HPDE6-E6E7 (cell line): ENCODE results near the gene SLC25A21.
A peak's percentile ranks its signal among the peaks of the same experiment; 100 is the strongest.

Experiments used
- DNase-seq: peaks from one replicate; pipeline ENCODE4 v3.0.0; 2011; ENCODE audit warnings: missing footprints; ENCODE audit errors: extremely low spot score

The SLC25A21 gene

GRCh38 chr14:36767603-36768281 lies 404.7 kb downstream of the SLC25A21 start:
- peak; percentile 87 for DNase-seq

GRCh38 chr14:36766974-36767373 lies 405.4 kb downstream of the SLC25A21 start:
- DNase-seq, result no peak

GRCh38 chr14:36757734-36758601 lies 414.4 kb downstream of the SLC25A21 start:
- DNase-seq, result no peak

GRCh38 chr14:36756226-36756625 lies 416.2 kb downstream of the SLC25A21 start:
- no peak for DNase-seq

GRCh38 chr14:36755756-36756155 lies 416.6 kb downstream of the SLC25A21 start:
- DNase-seq, result no peak

GRCh38 chr14:36751920-36752319 lies 420.5 kb downstream of the SLC25A21 start:
- DNase-seq, result no peak

- peak; percentile 35 for DNase-seq
Measured at GRCh38 chr14:36751106-36751505, 421.3 kb downstream of the SLC25A21 start.

GRCh38 chr14:36750244-36750643 lies 422.2 kb downstream of the SLC25A21 start:
- no peak for DNase-seq

- no peak for DNase-seq
Measured at GRCh38 chr14:36748610-36749213, 423.7 kb downstream of the SLC25A21 start.

GRCh38 chr14:36747411-36748184 lies 424.8 kb downstream of the SLC25A21 start:
- peak; percentile 32 for DNase-seq

- DNase-seq, result no peak
Measured at GRCh38 chr14:36746872-36747271, 425.5 kb downstream of the SLC25A21 start.

GRCh38 chr14:36741858-36742257 lies 430.5 kb downstream of the SLC25A21 start:
- no peak for DNase-seq

GRCh38 chr14:36738269-36738668 lies 434.1 kb downstream of the SLC25A21 start:
- DNase-seq, result no peak

- DNase-seq, result no peak
Measured at GRCh38 chr14:36726128-36726527, 446.3 kb downstream of the SLC25A21 start.

- DNase-seq, result no peak
Measured at GRCh38 chr14:36724162-36724561, 448.2 kb downstream of the SLC25A21 start.

GRCh38 chr14:36723530-36723929 lies 448.9 kb downstream of the SLC25A21 start:
- DNase-seq, result no peak

GRCh38 chr14:36721877-36722276 lies 450.5 kb downstream of the SLC25A21 start:
- no peak for DNase-seq

GRCh38 chr14:36720657-36721056 lies 451.7 kb downstream of the SLC25A21 start:
- DNase-seq, result no peak

GRCh38 chr14:36719823-36720222 lies 452.6 kb downstream of the SLC25A21 start:
- no peak for DNase-seq

GRCh38 chr14:36718216-36718615 lies 454.2 kb downstream of the SLC25A21 start:
- no peak for DNase-seq

- DNase-seq, result no peak
Measured at GRCh38 chr14:36717363-36717762, 455.0 kb downstream of the SLC25A21 start.
